ENCODE measurements around the gene CERCAM. TPM values are rescaled to one million over a fixed set of nuclear protein-coding genes. Genes with fewer than 3 reads are reported as not detected.

The CERCAM gene
- total and polyA plus RNA-seq, 8 donors = 13.0 to 29.9 (median 18.8) TPM

GRCh38 chr9:128406848-128407391, 13.7 kb upstream of the CERCAM start:
- Histone ChIP-seq H3K27me3 (no peaks in the 10 kb centered on the region), H3K36me3 (no peaks in the 10 kb centered on the region), H3K4me1 (no peaks in the 10 kb centered on the region), H3K4me3 (no peak overlapping the region), H3K27ac (no peak overlapping the region), H3K9me3 (no peaks in the 10 kb centered on the region)
- DNase-seq (no peak), FAIRE-seq (no peak), ATAC-seq (no peak)
- TF ChIP-seq CTCF (IDR thresholded peaks at IDR 0.05) = no peak
- whole genome bisulfite sequencing, 2 donors = 55 to 65% methylated on average over 9 of the region's 9 CpGs
- intact Hi-C loops (cut with DNase I) = no loop called here

GRCh38 chr9:128408963-128409431, 11.7 kb upstream of the CERCAM start:
- no peak for TF ChIP-seq CTCF (IDR thresholded peaks at IDR 0.05)
- ATAC-seq (no peak), DNase-seq (no peak)

GRCh38 chr9:128409450-128409849, 11.2 kb upstream of the CERCAM start:
- WGBS, 2 donors = 33 to 34% methylated on average over 7 to 8 of the region's 8 CpGs
- ATAC-seq (no peak), FAIRE-seq (no peak), DNase-seq (no peak)
- Histone ChIP-seq H3K9me3 (no peaks in the 10 kb centered on the region), H3K36me3 (no peaks in the 10 kb centered on the region), H3K27me3 (no peaks in the 10 kb centered on the region), H3K27ac (no peak overlapping the region), H3K4me3 (no peak overlapping the region), H3K4me1 (no peaks in the 10 kb centered on the region)
- TF ChIP-seq CTCF (IDR thresholded peaks at IDR 0.05) = no peak
- intact Hi-C loops (cut with DNase I) = no loop called here

More at GRCh38 chr9:128408963-128409431, 11.7 kb upstream of the CERCAM start:
- Histone ChIP-seq H3K4me1 (no peaks in the 10 kb centered on the region), H3K36me3 (no peaks in the 10 kb centered on the region), H3K4me3 (no peak overlapping the region), H3K27ac (no peak overlapping the region), H3K27me3 (no peaks in the 10 kb centered on the region), H3K9me3 (no peaks in the 10 kb centered on the region)
- intact Hi-C loops (cut with DNase I) = no loop called here
- 39 to 46% methylated on average over 26 of the region's 26 CpGs for WGBS, 2 donors
- FAIRE-seq = no peak

- intact Hi-C loops (cut with DNase I) = no loop called here
- Histone ChIP-seq H3K9me3 (no peaks in the 10 kb centered on the region), H3K4me3 (no peak overlapping the region), H3K27me3 (no peaks in the 10 kb centered on the region), H3K4me1 (no peaks in the 10 kb centered on the region), H3K36me3 (no peaks in the 10 kb centered on the region), H3K27ac (no peak overlapping the region)
- FAIRE-seq = no peak
- 26 to 29% methylated on average over 6 of the region's 6 CpGs for WGBS, 2 donors
- no peak for TF ChIP-seq CTCF (IDR thresholded peaks at IDR 0.05)
- no peak for ATAC-seq
- DNase-seq = no peak
Measured at GRCh38 chr9:128409978-128410377, 10.7 kb upstream of the CERCAM start.

- no peak overlapping the region for H3K27ac ChIP-seq
- no peak overlapping the region for H3K4me3 ChIP-seq
- WGBS, 2 donors = 46 to 51% methylated on average over 11 of the region's 11 CpGs
- no peak for TF ChIP-seq CTCF (IDR thresholded peaks at IDR 0.05)
- H3K4me1 ChIP-seq = no peaks in the 10 kb centered on the region
- no peaks in the 10 kb centered on the region for H3K27me3 ChIP-seq
- intact Hi-C loops (cut with DNase I) = no loop called here
- FAIRE-seq (no peak), ATAC-seq (no peak), DNase-seq (no peak)
- no peaks in the 10 kb centered on the region for H3K36me3 ChIP-seq
- no peaks in the 10 kb centered on the region for H3K9me3 ChIP-seq
Measured at GRCh38 chr9:128411364-128412119, 9.1 kb upstream of the CERCAM start.

All from pancreas (tissue), 10 donors.